Inflammatory macrophage treated with lipopolysaccharide for 4 hours (primary cell): ENCODE measurements around the gene CAV2.

ENCODE experiments used
- DNase-seq: peaks from one replicate; pipeline ENCODE4 v3.0.0-alpha.2; 2020

Gene CAV2

GRCh38 chr7:116549370-116549769 is 49.8 kb downstream of the CAV2 start:
- DNase-seq, result no peak

DNA sequence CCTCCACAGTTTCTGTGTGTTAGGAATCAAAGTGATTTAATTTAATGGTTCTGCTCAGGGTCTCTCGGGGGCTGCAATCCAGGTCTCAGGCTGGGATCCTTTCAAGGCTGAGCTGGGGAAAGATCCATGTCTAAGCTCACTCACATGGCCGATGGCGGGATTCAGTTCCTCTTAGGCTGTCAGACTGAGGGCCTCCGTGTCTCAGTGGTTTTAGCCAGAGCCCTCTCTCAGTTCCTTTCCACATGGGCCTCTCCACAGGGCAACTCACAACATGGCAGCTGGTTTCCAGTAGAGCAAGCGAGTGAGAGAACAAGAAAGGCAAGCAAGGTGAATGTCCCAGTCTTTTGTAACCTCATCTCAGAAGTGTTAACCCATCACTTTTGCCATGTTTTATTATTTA is 52.2 kb downstream of the CAV2 start:
- DNase-seq, result no peak

DNA sequence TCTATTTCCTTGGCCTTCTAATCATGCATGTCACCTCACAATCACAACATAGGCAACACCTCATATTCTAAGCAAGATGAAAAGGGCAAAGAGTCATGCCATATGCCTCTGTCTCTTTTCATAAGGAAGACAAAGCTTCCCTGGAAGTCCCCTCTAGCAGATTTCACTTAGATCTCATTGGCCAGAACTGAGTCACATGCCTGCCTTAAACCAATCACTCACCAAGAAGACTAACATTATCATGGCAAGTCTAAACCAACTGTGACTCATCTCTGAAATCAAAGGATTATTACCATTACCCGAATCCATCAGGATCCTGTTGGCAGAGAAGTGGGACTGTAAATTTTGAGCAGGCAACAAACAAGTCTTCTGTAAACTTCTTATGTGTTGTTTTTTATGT is 53.1 kb downstream of the CAV2 start:
- no peak for DNase-seq

GRCh38 chr7:116553168-116553964 is 53.8 kb downstream of the CAV2 start:
- no peak for DNase-seq

DNA sequence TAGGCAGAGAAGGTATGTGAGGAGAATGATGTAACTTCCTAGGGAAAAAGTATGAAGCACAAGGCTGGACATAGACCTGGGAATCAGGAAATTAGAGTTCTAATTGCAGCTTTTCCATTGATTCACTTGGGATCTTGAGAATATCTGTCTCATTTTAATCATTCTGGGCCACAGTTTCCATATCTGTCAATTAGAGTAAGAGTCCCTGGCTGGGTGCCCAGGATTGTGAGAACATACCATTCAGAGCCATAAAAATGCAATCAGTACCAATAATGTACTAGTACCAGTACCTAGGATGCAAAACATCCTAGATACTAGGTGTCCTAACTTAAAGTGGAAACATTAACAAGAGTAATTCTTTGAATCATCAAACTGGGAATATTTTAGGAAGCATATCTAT is 54.9 kb downstream of the CAV2 start:
- DNase-seq, result no peak

- no peak for DNase-seq
These were observed 55.4 kb downstream of the CAV2 start for GRCh38 chr7:116554911-116555310.

DNA sequence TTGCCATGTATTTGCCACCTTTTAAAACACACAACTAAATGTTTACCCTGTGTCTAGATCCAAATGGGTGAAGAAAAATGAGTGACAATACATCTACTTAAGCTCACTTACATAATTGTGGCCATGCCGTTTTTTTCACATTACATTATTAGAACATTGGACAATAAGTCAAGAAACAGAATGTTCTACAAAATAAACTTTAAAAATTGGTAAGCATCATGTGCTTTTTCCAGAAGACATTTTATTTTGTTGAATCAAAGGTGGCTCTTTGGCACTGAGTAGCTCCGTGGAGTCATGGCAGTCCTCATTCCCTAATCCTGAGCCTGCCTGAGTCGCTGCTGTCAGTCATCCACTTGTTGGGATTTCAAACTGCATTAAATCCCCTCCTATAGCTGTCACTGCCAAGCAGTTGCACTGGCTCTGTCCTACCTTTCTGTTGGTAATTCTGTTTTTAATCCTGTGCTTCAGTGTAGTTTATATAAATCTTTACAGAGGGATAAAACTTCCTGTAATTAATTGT is 57.6 kb downstream of the CAV2 start:
- DNase-seq, result no peak

GRCh38 chr7:116557901-116558300 is 58.4 kb downstream of the CAV2 start:
- no peak for DNase-seq
